CD4-positive, alpha-beta memory T cell (primary cell): ENCODE data around the gene TRMT112. TPM values are rescaled to one million over a fixed set of nuclear protein-coding genes. Genes with fewer than 3 reads are reported as not detected.

ENCODE experiments used
- CTCF ChIA-PET: fragments of 350-600 bp; sonication (Branson Sonifier 250); formaldehyde crosslinking; loops from one replicate; lab custom pipeline; 2021; ENCODE audit warnings: inconsistent platforms; ENCODE audit not compliant: partially characterized antibody; lab: Charles Lee
- POLR2A ChIA-PET: fragments of 350-600 bp; sonication (Branson Sonifier 250); formaldehyde crosslinking; loops from one replicate; lab custom pipeline; 2021; ENCODE audit not compliant: partially characterized antibody; lab: Charles Lee
- DNase-seq, 5 donors: peaks; one replicate each; pipeline versions ENCODE4 v3.0.0 to v3.0.0-alpha.2; 2020 to 2022; ENCODE audit warnings: mixed read lengths in 1 of 5
- H3K27ac ChIP-seq: one replicate; pipeline ENCODE4 v1.7.0; 2013; ENCODE audit warnings: low read depth, low read length
- H3K27me3 ChIP-seq: 2 replicates; pipeline ENCODE4 v1.7.0; 2013; ENCODE audit warnings: mild to moderate bottlenecking, low read length, moderate library complexity; ENCODE audit not compliant: insufficient read depth
- H3K36me3 ChIP-seq: 2 replicates; pipeline ENCODE4 v1.7.0; 2013; ENCODE audit warnings: mild to moderate bottlenecking, low read length, moderate library complexity; ENCODE audit not compliant: insufficient read depth
- H3K4me1 ChIP-seq: 2 replicates; pipeline ENCODE4 v1.7.0; 2013; ENCODE audit warnings: mild to moderate bottlenecking, low read length, moderate library complexity; ENCODE audit not compliant: insufficient read depth
- H3K4me3 ChIP-seq, 2 donors: one replicate each; pipeline ENCODE4 v1.7.0; 2013; ENCODE audit warnings: low read length in 2 of 2, mild to moderate bottlenecking in 1 of 2
- H3K9me3 ChIP-seq, 2 donors: one replicate each; pipeline ENCODE4 v1.7.0; 2013; ENCODE audit warnings: low read length in 2 of 2, control low read depth in 1 of 2; ENCODE audit not compliant: control insufficient read depth in 1 of 2
- H3K27ac Mint-ChIP-seq, 7 donors: one replicate each; pipeline ENCODE4 v1.8.0; 2020 to 2021; ENCODE audit warnings: mixed read lengths in 7 of 7, mild to moderate bottlenecking in 6 of 7, inconsistent platforms in 3 of 7, moderate library complexity in 3 of 7
- H3K27me3 Mint-ChIP-seq, 2 donors: one replicate each; pipeline ENCODE4 v1.8.0; 2020 to 2021; ENCODE audit warnings: mixed read lengths in 2 of 2
- H3K36me3 Mint-ChIP-seq, 2 donors: one replicate each; pipeline ENCODE4 v1.8.0; 2020 to 2021; ENCODE audit warnings: mixed read lengths in 2 of 2, inconsistent platforms in 1 of 2, mild to moderate bottlenecking in 1 of 2
- H3K4me1 Mint-ChIP-seq, 4 donors: one replicate each; pipeline ENCODE4 v1.8.0; 2020 to 2021; ENCODE audit warnings: mixed read lengths in 4 of 4, mild to moderate bottlenecking in 1 of 4
- H3K4me3 Mint-ChIP-seq, 8 donors: one replicate each; pipeline ENCODE4 v1.8.0; 2020 to 2021; ENCODE audit warnings: mixed read lengths in 8 of 8, mild to moderate bottlenecking in 7 of 8, moderate library complexity in 6 of 8, inconsistent platforms in 3 of 8
- H3K9me3 Mint-ChIP-seq, 8 donors: one replicate each; pipeline ENCODE4 v1.8.0; 2020 to 2021; ENCODE audit warnings: mixed read lengths in 8 of 8, mild to moderate bottlenecking in 5 of 8, inconsistent platforms in 3 of 8, moderate library complexity in 1 of 8
- intact Hi-C: fragments of 100-400 bp; cut with micrococcal nuclease; formaldehyde crosslinking; loops from one replicate; pipeline ENCODE4 v1.15.1; 2023
- polyA plus RNA-seq, 2 donors: library from polyadenylated mRNA; unstranded; fragments of 300-500 nt; fragmentation: Illumina TruSeq; gene quantifications; one replicate each; pipeline ENCODE4 v1.2.3, GENCODE V29; 2021
- total RNA-seq, 2 experiments: library from RNA; stranded (reverse); gene quantifications; one replicate each; pipeline ENCODE4 v1.2.3, GENCODE V29; 2021

Gene TRMT112
- total and polyA plus RNA-seq, 4 experiments from 2014 or later: 171 to 516 (median 294) TPM

DNA sequence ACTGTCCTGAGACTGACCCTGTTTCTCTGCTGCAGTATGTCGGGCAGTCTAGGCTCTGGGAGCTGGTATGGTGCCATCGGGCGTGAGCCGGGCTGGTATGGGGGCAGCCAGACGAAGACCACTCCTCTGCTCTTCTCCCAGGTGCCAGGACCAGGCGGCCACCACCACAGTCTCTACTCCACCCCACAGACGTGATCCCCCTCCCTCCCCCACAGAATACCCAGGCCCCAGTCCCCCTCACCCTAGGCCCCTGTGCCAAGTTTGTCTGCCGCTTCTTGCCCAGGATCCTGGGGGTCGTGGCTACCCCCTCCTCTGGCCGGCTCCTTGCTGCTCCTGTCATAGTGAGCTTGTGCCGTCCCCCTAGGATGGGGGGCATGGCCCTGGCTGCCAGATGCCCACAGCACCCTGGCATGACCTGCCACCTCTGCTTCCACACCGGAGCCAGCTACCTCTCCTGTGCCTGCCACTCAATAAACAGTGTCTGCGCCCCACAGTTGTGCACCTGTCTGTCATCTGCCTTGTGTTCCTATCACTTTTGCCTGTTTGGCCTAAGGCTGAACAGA is 28.3 kb downstream of the TRMT112 start:
- POLR2A ChIA-PET: interaction anchor here (0.9 to 8.6 kb wide), 3 partner anchors 14 to 42 kb away, joined by 3 to 81 read pairs (median 3); partner anchors contain the start of genes CATSPERZ, ESRRA and PPP1R14B
- H3K27ac Mint-ChIP-seq: peak overlapping the region in 2 of 7 donors; percentile 21 to 36
- intact Hi-C loops: no loop called here
- CTCF ChIA-PET: interaction anchor here (1.6 to 2.6 kb wide), 3 partner anchors 12 to 84 kb away, joined by 3 to 12 read pairs (median 10); partner anchors contain the start of gene CATSPERZ
- Histone ChIP-seq H3K9me3 (no peaks in the 10 kb centered on the region), H3K36me3 (no peaks in the 10 kb centered on the region), H3K4me3 (no peak overlapping the region), H3K4me1 (peaks cover 22% of the 10 kb centered on the region), H3K27ac (no peak overlapping the region), H3K27me3 (peaks cover 20% of the 10 kb centered on the region)
- H3K4me1 Mint-ChIP-seq: peaks cover 6 to 36% (median 15%) of the 10 kb centered on the region in 4 donors
- H3K9me3 Mint-ChIP-seq: no peaks in the 10 kb centered on the region
- no peak for DNase-seq
- peaks cover 0 to 4% of the 10 kb centered on the region in 2 donors for H3K36me3 Mint-ChIP-seq
- H3K4me3 Mint-ChIP-seq: peak overlapping the region in 2 of 8 donors; percentile 42 to 49
- peaks cover 16% of the 10 kb centered on the region in 2 donors for H3K27me3 Mint-ChIP-seq

GRCh38 chr11:64288353-64288750 is 29.0 kb downstream of the TRMT112 start:
- Histone ChIP-seq H3K27ac (no peak overlapping the region), H3K9me3 (no peaks in the 10 kb centered on the region), H3K4me3 (no peak overlapping the region), H3K4me1 (peaks cover 29% of the 10 kb centered on the region), H3K36me3 (no peaks in the 10 kb centered on the region), H3K27me3 (peaks cover 17% of the 10 kb centered on the region)
- H3K27ac Mint-ChIP-seq: no peak overlapping the region
- peaks cover 11 to 14% of the 10 kb centered on the region in 2 donors for H3K27me3 Mint-ChIP-seq
- intact Hi-C loops: no loop called here
- CTCF ChIA-PET: interaction anchor here (1.6 to 2.6 kb wide), 2 partner anchors 20 to 83 kb away, joined by 3 to 10 read pairs; no protein-coding TSS in a partner anchor
- DNase-seq: no peak
- POLR2A ChIA-PET: interaction anchor here (0.9 to 8.6 kb wide), 2 partner anchors 15 to 19 kb away, joined by 3 to 81 read pairs; partner anchors contain the start of genes CATSPERZ and ESRRA
- peaks cover 9 to 43% (median 19%) of the 10 kb centered on the region in 4 donors for H3K4me1 Mint-ChIP-seq
- H3K4me3 Mint-ChIP-seq: peak overlapping the region in 2 of 8 donors; percentile 25 to 29
- peaks cover 0 to 4% of the 10 kb centered on the region in 2 donors for H3K36me3 Mint-ChIP-seq
- H3K9me3 Mint-ChIP-seq: no peaks in the 10 kb centered on the region

DNA sequence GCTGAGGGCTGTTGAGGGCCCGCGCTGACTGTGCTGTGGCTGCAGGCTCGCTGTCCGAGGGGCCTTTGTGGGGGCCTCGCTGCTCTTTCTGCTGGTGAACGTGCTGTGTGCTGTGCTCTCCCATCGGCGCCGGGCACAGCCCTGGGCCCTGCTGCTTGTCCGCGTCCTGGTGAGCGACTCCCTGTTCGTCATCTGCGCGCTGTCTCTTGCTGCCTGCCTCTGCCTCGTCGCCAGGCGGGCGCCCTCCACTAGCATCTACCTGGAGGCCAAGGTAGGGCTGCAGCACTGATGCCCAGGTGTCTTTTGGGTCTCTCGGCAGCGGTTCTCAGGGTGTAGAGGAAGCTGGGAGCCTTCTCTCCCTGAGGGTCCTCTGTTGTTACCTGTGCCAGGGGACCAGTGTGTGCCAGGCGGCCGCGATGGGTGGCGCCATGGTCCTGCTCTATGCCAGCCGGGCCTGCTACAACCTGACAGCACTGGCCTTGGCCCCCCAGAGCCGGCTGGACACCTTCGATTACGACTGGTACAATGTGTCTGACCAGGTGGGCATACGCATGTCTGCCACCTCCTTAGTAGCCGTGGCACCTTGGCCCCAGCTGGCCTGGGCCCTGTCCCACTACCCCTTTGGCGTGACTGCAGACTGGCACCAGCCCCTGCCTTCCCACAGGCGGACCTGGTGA is 29.5 kb downstream of the TRMT112 start:
- Histone ChIP-seq H3K27ac (no peak overlapping the region), H3K36me3 (no peaks in the 10 kb centered on the region), H3K9me3 (no peaks in the 10 kb centered on the region), H3K4me1 (peaks cover 35% of the 10 kb centered on the region), H3K27me3 (peaks cover 12% of the 10 kb centered on the region), H3K4me3 (no peak overlapping the region)
- Mint-ChIP-seq H3K36me3 (peaks cover 0 to 4% of the 10 kb centered on the region in 2 donors), H3K27ac (peak overlapping the region in 1 of 7 donors; percentile 44), H3K4me1 (peaks cover 11 to 49% (median 23%) of the 10 kb centered on the region in 4 donors), H3K27me3 (peaks cover 6 to 9% of the 10 kb centered on the region in 2 donors), H3K9me3 (no peaks in the 10 kb centered on the region), H3K4me3 (peak overlapping the region in 2 of 8 donors; percentile 44 to 59)
- no peak for DNase-seq
- ChIA-PET POLR2A (interaction anchor here (6.2 to 8.6 kb wide), 2 partner anchors 16 to 18 kb away, joined by 81 to 233 read pairs; partner anchors contain the start of genes CATSPERZ and ESRRA), CTCF (interaction anchor here (1.7 to 7.3 kb wide), 3 partner anchors 14 to 82 kb away, joined by 7 to 47 read pairs (median 34); partner anchors contain the start of genes CATSPERZ and FERMT3)
- intact Hi-C loops: no loop called here

DNA sequence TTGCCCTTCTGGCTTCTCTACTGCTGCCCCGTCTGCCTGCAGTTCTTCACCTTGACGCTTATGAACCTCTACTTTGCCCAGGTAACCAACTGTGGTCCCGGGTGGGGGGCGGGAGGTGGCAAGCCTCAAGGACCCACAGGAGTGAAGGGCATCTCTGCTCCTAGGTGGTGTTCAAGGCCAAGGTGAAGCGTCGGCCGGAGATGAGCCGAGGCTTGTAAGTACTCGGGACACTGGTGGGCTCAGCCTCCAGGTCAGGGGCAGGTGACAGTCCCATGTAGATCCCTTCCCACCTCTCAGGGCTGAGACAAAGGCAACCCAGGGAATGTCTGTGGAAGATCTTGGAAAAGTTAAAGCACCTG is 30.6 kb downstream of the TRMT112 start:
- intact Hi-C loops: no loop called here
- H3K4me3 Mint-ChIP-seq: peak overlapping the region; percentile 71 to 82 (median 80)

DNA sequence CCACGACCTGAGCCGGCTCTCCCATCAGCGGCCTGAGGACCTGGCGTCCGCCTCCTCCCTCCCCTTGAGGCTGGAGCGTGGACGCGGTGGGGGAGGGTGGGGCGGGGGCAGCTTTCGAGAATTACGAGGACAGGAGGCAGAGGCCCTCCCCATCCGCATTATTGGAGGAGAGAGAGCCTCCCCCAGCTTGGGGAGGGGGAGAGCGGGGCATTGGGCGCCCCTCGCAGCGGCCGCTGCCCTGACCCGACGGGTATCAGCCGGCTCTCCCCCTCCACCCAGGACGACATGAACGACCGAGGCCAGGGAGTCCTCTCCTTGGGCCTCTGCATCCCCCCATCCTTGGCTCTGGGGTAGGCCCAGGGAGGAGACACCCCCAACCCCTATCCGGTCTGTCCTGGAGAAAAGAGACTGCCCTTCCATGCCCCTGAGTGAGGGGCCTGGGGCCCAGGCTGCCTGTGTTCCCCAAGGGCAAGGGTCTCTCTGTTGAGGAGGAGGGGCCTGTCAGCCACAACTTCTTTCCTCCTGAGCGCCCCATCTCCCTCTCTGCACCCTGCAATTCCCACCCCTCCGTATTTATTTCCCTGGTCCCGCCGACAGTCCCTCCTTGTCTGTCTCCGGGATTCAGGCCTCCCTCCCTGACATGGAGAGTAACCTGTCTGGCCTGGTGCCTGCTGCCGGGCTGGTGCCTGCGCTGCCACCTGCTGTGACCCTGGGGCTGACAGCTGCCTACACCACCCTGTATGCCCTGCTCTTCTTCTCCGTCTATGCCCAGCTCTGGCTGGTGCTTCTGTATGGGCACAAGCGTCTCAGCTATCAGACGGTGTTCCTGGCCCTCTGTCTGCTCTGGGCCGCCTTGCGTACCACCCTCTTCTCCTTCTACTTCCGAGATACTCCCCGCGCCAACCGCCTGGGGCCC is 31.2 kb downstream of the TRMT112 start:
- peaks cover 0 to 11% of the 10 kb centered on the region in 2 donors for H3K36me3 Mint-ChIP-seq
- intact Hi-C loops: loop anchor here (1.0 kb wide), 6 partner anchors 16 to 101 kb away; partner anchors contain the start of genes FKBP2, PPP1R14B and TRMT112
- CTCF ChIA-PET: interaction anchor here (1.7 to 7.3 kb wide), 4 partner anchors 14 to 81 kb away, joined by 7 to 47 read pairs (median 28); partner anchors contain the start of genes CATSPERZ and FERMT3
- DNase-seq: no peak
- H3K27me3 ChIP-seq: peaks cover 6% of the 10 kb centered on the region
- H3K4me1 ChIP-seq: peaks cover 24% of the 10 kb centered on the region
- no peaks in the 10 kb centered on the region for H3K9me3 Mint-ChIP-seq
- H3K27me3 Mint-ChIP-seq: peaks cover 5 to 7% of the 10 kb centered on the region in 2 donors
- H3K9me3 ChIP-seq: no peaks in the 10 kb centered on the region
- H3K4me1 Mint-ChIP-seq: peaks cover 15 to 54% (median 27%) of the 10 kb centered on the region in 4 donors
- H3K27ac ChIP-seq: peak overlapping the region; percentile 100
- peak overlapping the region; percentile 77 to 99 (median 90) for H3K27ac Mint-ChIP-seq
- H3K36me3 ChIP-seq: no peaks in the 10 kb centered on the region
- peak overlapping the region in 1 of 2 donors; percentile 96 for H3K4me3 ChIP-seq
- POLR2A ChIA-PET: interaction anchor here (1.2 to 8.6 kb wide), 9 partner anchors 16 to 100 kb away, joined by 3 to 233 read pairs (median 23); partner anchors contain the start of genes CATSPERZ, ESRRA, FERMT3 and FKBP2
- H3K4me3 Mint-ChIP-seq: peak overlapping the region; percentile 71 to 82 (median 80)

More for the DNA sequence above, 30.6 kb downstream of the TRMT112 start:
- H3K36me3 Mint-ChIP-seq: peaks cover 0 to 7% of the 10 kb centered on the region in 2 donors
- DNase-seq: no peak
- H3K27me3 ChIP-seq: peaks cover 8% of the 10 kb centered on the region
- POLR2A ChIA-PET: interaction anchor here (6.2 to 8.6 kb wide), 2 partner anchors 17 kb away, joined by 81 to 233 read pairs; partner anchors contain the start of genes CATSPERZ and ESRRA
- no peaks in the 10 kb centered on the region for H3K36me3 ChIP-seq
- peaks cover 5 to 7% of the 10 kb centered on the region in 2 donors for H3K27me3 Mint-ChIP-seq
- CTCF ChIA-PET: interaction anchor here (1.7 to 7.3 kb wide), 3 partner anchors 15 to 81 kb away, joined by 7 to 47 read pairs (median 34); partner anchors contain the start of genes CATSPERZ and FERMT3
- H3K9me3 ChIP-seq: no peaks in the 10 kb centered on the region
- peak overlapping the region; percentile 77 to 95 (median 90) for H3K27ac Mint-ChIP-seq
- H3K9me3 Mint-ChIP-seq: no peaks in the 10 kb centered on the region
- no peak overlapping the region for H3K27ac ChIP-seq
- H3K4me3 ChIP-seq: no peak overlapping the region
- peaks cover 14 to 50% (median 24%) of the 10 kb centered on the region in 4 donors for H3K4me1 Mint-ChIP-seq
- peaks cover 26% of the 10 kb centered on the region for H3K4me1 ChIP-seq
